HuH-7 (cell line): ENCODE measurements around the gene LRRC53.

Experiments used
- DNase-seq: peaks from one replicate; pipeline ENCODE4 v3.0.0; 2011; ENCODE audit warnings: low spot score

The LRRC53 gene

DNA sequence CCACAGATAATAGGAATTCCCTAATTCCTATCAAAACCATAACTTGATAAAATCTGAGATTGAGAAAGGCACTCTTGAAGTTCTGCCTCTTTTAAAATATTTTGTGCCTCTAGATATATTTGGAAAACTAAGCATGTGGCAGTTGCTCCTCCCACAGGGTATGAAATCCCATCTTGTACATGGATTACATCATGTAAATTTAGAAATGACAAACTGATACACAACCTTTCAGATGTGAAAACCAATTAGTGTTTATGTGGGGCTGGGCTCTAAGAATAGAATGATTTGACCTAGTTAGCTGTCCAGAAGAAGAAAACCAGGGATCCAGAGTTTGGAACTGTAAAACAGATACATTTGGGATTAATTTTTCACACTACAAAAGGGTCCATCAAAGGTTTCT, 15.7 kb downstream of the LRRC53 start:
- no peak for DNase-seq

DNA sequence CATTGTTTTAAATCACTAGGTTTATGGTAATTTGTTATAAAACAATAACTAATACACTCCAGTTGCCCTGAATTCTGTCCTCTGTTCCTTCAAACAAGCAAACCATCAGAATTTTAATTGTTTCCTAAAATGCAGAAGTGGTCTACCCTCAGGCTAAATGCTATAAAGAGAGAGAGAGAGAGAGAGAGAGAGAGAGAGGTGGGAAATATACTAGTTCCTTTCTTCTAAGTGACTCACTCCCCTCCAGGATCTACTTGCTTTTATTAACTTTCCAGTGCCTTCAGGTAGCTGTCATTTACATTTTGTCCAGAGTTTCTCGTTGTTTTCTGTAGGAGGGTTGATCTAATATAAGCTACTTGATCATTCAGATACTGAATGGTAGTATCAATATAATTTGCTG, 26.4 kb downstream of the LRRC53 start:
- no peak for DNase-seq

- no peak for DNase-seq
These were observed 26.8 kb downstream of the LRRC53 start for GRCh38 chr1:74485622-74486021.

DNA sequence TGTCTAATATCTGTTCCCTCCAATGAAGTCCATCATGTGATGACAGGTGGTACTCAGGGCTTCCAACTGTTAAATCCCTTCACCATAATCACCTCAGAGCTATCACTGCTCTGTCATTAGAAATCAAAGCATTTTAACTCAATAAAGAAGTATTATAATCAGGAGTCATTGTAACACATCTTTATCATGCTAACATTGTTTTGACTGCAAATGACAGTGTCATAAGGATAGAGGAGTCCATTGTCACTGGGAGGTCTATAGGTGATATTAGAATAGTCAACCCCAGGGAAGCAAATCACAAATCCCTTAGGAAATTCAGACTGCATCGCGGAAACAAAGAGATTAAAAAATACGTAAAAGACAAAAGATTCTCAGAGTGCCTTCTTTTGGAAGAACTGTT, 30.8 kb downstream of the LRRC53 start:
- DNase-seq, result no peak

- DNase-seq, result no peak
These were observed 32.3 kb downstream of the LRRC53 start for GRCh38 chr1:74480068-74480467.

DNA sequence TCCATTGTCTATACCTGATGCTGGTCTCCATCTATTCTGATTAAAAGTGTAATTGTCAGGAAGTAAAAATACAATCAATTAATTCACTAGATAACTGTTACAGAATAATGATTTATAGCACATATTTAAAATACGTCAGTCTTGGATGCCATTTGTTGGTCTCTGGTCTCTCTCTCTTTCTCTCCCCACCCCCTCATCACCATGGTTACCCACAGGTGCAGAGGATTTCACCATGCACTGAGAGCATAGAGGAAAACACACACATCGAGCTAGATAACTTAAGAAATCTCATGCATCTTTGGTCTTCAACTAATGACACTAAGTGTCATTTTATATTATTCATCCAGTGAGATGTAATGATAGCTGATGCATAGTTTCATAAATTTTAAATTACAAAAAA, 33.4 kb downstream of the LRRC53 start:
- no peak for DNase-seq

DNA sequence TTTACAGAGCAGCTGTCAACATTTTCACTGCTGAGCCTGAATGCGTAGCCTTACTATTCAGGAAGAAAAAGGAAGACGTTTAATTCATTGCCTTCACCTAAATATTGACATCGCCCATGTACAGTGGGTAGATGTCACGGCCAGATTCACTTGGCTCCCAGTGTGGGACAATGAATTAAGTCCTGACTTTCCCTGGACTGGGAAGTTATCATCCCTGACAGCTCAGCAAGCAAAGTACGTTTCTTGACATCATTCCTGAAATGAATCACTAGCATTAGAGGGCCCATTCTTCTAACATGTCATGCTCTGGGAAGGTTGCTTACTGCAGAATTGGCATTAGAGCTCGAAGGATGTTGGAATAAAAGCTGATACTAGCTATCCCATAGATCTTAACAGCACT, 37.8 kb downstream of the LRRC53 start:
- DNase-seq, result no peak

- DNase-seq, result no peak
These were observed 40.9 kb downstream of the LRRC53 start for GRCh38 chr1:74471470-74471869.

- no peak for DNase-seq
These were observed 41.5 kb downstream of the LRRC53 start for GRCh38 chr1:74470936-74471335.

- no peak for DNase-seq
These were observed 42.2 kb downstream of the LRRC53 start for GRCh38 chr1:74470251-74470650.

DNA sequence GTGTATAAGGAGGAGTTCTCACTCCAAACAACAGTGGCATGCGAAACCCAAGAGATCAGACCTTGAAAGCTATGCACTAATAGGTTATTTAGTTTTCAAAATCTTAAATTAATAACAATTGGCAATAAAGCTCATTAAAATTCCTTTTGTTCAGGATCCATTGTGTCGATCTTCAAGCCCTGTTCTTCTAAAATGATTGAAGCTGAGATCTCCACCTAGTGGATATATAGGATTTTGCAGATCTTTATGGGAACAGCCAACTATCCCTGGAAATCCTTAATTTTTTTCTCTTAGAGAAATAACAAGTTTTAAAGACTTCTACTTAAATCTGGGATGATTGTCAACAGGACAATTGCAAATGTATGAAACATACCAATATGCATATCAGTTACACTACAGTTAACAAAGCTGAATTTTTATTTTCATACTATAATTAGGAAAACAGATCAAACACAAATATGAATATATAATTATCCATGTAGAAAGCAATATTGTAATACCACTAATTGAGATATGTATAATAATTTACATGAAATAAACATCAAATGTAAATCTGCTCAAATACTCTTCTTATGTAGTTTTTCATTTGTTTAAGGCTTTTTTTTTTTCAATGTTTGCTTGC, 43.3 kb downstream of the LRRC53 start:
- DNase-seq, result peak; percentile 58

DNA sequence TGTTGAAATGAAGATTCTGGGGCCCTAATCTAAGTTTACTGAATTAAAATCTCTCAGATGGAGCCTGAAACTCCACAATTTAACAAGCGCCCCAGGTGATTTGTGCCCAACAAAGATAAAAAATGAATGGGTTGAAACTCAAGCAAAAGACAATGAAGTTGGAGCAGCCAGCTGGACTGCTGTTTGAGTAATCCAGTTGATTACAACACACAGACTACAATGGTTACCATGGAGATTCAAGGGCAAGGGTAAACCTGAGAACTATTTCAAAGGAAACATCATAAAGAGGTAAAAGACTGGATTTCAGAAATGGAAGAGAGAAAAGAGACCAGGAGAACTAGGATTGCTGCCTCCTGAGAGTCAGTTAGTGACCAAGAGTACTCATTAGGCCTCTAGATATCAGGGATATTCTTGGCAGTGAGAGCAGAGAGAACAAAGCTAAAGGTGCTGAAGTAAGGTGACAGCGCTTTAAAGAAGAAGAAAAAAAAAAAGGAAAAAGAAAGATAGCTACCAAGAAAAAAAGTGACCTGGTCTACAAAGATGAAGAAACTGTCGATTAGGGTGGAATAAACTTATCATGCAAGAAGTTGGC, 44.5 kb downstream of the LRRC53 start:
- no peak for DNase-seq

DNA sequence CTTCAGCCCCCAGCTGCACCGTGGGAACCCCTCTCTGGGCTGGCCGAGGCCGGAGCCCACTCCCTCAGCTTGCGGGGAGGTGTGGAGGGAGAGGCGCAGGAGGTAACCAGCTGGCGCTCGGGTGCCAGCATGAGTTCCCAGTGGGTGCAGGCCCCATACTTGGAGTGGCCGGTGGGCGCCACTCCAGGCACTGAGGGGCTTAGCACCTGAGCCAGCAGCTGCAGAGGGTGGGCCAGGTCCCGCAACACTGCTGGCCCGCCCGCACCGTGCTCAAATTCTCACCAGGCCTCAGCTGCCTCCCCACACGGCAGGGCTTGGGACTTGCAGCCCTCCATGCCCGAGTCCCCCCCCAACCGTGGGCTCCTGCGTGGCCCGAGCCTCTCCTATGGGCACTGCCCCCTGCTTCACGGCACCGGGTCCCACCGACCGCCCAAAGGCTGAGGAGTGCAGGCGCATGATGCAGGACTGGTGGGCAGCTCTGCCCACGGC, 47.2 kb downstream of the LRRC53 start:
- DNase-seq, result no peak

- DNase-seq, result no peak
These were observed 48.4 kb downstream of the LRRC53 start for GRCh38 chr1:74464037-74464436.

DNA sequence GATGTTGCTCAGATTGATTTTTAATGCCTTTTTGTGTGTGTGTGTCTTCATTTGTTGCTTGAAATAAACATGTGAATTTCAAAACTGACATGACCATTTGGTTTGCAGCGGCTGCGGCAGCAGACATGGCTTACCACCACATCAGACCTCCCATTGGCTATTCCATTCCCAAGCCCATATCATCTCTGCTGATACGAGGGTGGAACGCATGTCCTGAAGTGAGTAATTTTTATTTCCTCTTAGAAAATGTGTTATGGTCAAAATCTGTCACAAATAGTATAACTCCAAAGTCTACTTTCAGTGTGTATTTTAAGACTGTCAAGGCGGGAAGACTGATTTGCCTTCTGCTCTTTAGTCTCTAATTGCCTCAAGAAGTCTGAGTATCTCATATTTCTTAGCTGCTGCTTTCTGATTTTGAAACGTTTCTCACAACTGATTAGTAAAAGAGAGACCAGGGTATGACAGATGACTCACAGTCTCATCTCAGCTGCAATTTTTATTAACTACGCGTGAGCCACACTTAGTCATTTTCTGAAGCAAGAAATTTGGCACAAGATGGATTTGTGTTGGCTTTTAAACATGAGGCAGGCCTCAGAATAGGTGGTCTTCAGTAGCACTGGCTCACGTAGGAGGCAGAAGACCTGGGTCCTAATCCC, 49.0 kb downstream of the LRRC53 start:
- no peak for DNase-seq

GRCh38 chr1:74457253-74457652, 55.2 kb downstream of the LRRC53 start:
- DNase-seq, result no peak

DNA sequence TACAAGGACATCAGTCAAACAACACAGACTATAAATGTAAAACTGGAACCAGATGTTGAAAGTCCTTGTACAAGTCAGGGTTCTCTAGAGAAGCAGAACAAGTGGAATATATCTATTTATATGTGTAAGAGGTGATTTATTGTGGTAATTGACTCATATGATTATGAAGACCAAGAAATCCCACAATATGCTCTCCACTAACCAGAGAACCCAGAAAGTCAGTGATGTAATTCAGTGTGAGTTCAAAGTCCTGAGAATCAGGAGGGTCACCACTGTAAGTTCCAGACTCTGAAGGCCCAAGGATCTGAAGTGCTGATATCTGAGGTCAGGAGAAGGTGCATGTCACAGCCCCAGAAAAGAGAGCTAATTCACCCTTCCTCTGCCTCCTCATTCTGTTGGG, 57.0 kb downstream of the LRRC53 start:
- DNase-seq, result no peak

GRCh38 chr1:74453277-74453676, 59.1 kb downstream of the LRRC53 start:
- no peak for DNase-seq

- no peak for DNase-seq
These were observed 60.4 kb downstream of the LRRC53 start for GRCh38 chr1:74452035-74452434.

DNA sequence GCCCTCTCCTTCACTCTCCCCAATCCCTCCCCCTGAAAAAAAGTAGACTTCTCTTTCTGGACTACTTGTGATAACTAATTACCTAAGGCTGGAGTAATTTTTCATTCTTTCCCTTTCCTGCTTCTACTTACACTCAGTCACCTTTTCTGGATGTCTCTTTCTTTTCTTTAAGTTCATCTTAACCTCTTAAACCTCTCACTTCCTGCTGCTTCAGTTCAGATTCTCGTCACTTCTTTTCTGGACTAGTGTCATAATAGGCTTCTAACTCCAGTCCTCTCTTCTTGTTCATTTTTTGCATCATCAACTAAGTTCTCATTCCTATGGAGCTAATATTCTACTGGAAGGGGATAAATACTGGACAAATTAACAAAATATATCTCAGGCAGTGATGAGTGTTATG, 75.4 kb downstream of the LRRC53 start:
- no peak for DNase-seq

GRCh38 chr1:74436078-74436477, 76.3 kb downstream of the LRRC53 start:
- DNase-seq, result no peak

GRCh38 chr1:74434321-74434720, 78.1 kb downstream of the LRRC53 start:
- DNase-seq, result no peak

- no peak for DNase-seq
These were observed 80.1 kb downstream of the LRRC53 start for GRCh38 chr1:74432325-74432724.

GRCh38 chr1:74431531-74431930, 80.9 kb downstream of the LRRC53 start:
- no peak for DNase-seq
